OCI-LY1 (cell line): ENCODE data around the gene OR14A16.

Experiments used
- H2AFZ ChIP-seq: fragments of 200-600 bp; sonication (generic), shearing (Covaris generic); 2 replicates; pipeline ENCODE4 v1.6.0; 2014; ENCODE audit warnings: antibody characterized with exemption, mild to moderate bottlenecking, low read length
- H3F3A ChIP-seq: fragments of 200-600 bp; sonication (generic), shearing (Covaris generic); 2 replicates; pipeline ENCODE4 v1.6.0; 2014; ENCODE audit warnings: mild to moderate bottlenecking, antibody characterized with exemption, low read length, moderate library complexity; ENCODE audit not compliant: insufficient read depth
- H3K27ac ChIP-seq: fragments of 200-600 bp; sonication (generic); 2 replicates; pipeline ENCODE4 v1.5.1; 2014; ENCODE audit warnings: low read length, mixed run types, mild to moderate bottlenecking, low read depth; ENCODE audit not compliant: poor library complexity, severe bottlenecking
- H3K27me3 ChIP-seq: fragments of 200-600 bp; sonication (generic); 2 replicates; pipeline ENCODE4 v1.6.0; 2014; ENCODE audit warnings: antibody characterized with exemption, mild to moderate bottlenecking, low read length, moderate library complexity; ENCODE audit not compliant: insufficient read depth
- H3K36me3 ChIP-seq: fragments of 200-600 bp; sonication (generic); 2 replicates; pipeline ENCODE4 v1.6.1; 2014; ENCODE audit warnings: mild to moderate bottlenecking, antibody characterized with exemption, low read length, moderate library complexity, mixed read lengths; ENCODE audit not compliant: insufficient read depth
- H3K4me1 ChIP-seq: fragments of 200-600 bp; sonication (generic); 2 replicates; pipeline ENCODE4 v1.5.1; 2014; ENCODE audit warnings: mild to moderate bottlenecking, low read length, moderate library complexity; ENCODE audit not compliant: insufficient read depth, severe bottlenecking
- H3K4me2 ChIP-seq: fragments of 200-600 bp; sonication (generic), shearing (Covaris generic); 2 replicates; pipeline ENCODE4 v1.6.1; 2014; ENCODE audit warnings: low read length
- H3K4me3 ChIP-seq: fragments of 200-600 bp; sonication (generic); 2 replicates; pipeline ENCODE4 v1.5.1; 2014; ENCODE audit warnings: low read length, low read depth, mild to moderate bottlenecking, mixed read lengths; ENCODE audit not compliant: poor library complexity, severe bottlenecking
- H3K79me2 ChIP-seq: fragments of 200-600 bp; shearing (Covaris generic); 2 replicates; pipeline ENCODE4 v1.6.1; 2016; ENCODE audit warnings: mixed run types, low read length, mixed read lengths; ENCODE audit not compliant: insufficient read depth
- H3K9ac ChIP-seq: fragments of 200-600 bp; sonication (generic), shearing (Covaris generic); 2 replicates; pipeline ENCODE4 v1.6.1; 2014; ENCODE audit warnings: mild to moderate bottlenecking, low read length, mixed read lengths
- H3K9me2 ChIP-seq: fragments of 200-600 bp; sonication (generic), shearing (Covaris generic); 2 replicates; pipeline ENCODE4 v1.6.1; 2014; ENCODE audit warnings: low read depth, mild to moderate bottlenecking, low read length, mixed read lengths
- H3K9me3 ChIP-seq: fragments of 200-600 bp; shearing (Covaris generic); 2 replicates; pipeline ENCODE4 v1.6.1; 2014; ENCODE audit warnings: low read length, mixed read lengths
- H4K20me1 ChIP-seq: fragments of 200-600 bp; sonication (generic), shearing (Covaris generic); 2 replicates; pipeline ENCODE4 v1.6.0; 2016; ENCODE audit warnings: mild to moderate bottlenecking, low read length; ENCODE audit not compliant: insufficient read depth
- EZH2 ChIP-seq: fragments of 200-600 bp; sonication (generic), shearing (Covaris generic); IDR thresholded peaks from 2 replicates; pipeline ENCODE4 v1.8.0; 2017; ENCODE audit warnings: borderline replicate concordance, mixed run types, mild to moderate bottlenecking, antibody characterized with exemption, low read length, moderate library complexity, mixed read lengths
- TF ChIP-seq, protein P1 (sequence below): fragments of 200-600 bp; sonication (generic), shearing (Covaris generic); IDR thresholded peaks from 2 replicates; pipeline ENCODE4 v1.5.1; 2017; ENCODE audit warnings: mild to moderate bottlenecking, antibody characterized with exemption, low read length, moderate library complexity, mixed read lengths

Gene OR14A16

DNA sequence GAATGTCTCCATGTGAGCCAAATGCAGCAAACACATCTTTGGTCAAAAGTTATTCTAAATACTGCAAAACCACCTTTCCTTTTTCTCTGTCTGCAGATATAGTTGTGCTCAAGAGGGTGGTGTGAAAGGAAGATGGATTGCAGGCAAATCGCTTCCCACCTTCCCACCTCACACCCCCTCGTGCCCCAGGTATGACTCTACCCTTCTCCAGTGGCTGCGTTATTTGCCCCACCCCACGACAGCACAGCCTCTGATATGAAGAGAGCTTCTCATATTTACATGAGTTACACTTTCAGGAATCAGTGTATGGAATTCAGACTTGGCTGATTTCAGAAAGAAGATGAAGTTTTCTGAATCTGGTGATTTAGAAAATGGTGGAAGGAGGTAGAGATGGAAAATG, 38.8 kb upstream of the OR14A16 start:
- no peak overlapping the region for H3K4me3 ChIP-seq
- no peaks in the 10 kb centered on the region for H3K9me3 ChIP-seq
- no peaks in the 10 kb centered on the region for H3F3A ChIP-seq

DNA sequence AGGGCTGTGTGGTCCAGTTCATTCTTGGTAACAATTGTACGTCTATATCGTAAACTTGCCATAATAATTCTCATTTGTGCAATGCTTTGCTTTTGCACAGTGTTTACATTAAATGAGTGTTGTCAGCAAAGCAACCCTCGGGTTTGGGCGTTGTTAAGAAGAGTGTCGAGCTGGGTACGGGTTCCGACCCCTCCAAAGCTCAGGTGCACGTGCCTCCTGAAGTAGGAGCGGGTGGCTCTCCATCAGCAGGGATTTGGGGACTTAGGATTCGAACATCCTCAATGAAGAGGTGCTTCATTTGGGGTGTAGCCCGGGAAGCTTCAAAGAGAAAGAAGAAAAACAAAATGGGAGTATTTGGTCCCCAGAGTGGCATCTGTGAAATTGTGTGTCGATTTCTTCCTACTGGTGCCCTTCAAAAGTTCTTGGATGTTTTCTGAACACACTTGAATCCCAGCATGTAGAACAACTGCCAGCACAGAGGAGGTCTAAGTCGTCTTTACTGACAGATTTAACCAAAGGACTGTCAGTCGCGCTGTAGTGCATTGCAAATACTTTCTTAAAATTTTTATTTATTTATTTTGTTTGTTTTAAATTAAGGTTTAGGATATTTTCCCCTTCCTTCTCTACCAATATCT, 34.2 kb upstream of the OR14A16 start:
- no peaks in the 10 kb centered on the region for H3K4me1 ChIP-seq
- TF ChIP-seq EZH2: no peak
- TF ChIP-seq, protein P1, sequence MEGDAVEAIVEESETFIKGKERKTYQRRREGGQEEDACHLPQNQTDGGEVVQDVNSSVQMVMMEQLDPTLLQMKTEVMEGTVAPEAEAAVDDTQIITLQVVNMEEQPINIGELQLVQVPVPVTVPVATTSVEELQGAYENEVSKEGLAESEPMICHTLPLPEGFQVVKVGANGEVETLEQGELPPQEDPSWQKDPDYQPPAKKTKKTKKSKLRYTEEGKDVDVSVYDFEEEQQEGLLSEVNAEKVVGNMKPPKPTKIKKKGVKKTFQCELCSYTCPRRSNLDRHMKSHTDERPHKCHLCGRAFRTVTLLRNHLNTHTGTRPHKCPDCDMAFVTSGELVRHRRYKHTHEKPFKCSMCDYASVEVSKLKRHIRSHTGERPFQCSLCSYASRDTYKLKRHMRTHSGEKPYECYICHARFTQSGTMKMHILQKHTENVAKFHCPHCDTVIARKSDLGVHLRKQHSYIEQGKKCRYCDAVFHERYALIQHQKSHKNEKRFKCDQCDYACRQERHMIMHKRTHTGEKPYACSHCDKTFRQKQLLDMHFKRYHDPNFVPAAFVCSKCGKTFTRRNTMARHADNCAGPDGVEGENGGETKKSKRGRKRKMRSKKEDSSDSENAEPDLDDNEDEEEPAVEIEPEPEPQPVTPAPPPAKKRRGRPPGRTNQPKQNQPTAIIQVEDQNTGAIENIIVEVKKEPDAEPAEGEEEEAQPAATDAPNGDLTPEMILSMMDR: no peak
- no peaks in the 10 kb centered on the region for H3K9me3 ChIP-seq
- H4K20me1 ChIP-seq: no peaks in the 10 kb centered on the region
- no peaks in the 10 kb centered on the region for H3K27me3 ChIP-seq
- H3K27ac ChIP-seq: no peak overlapping the region
- no peaks in the 10 kb centered on the region for H3K9me2 ChIP-seq
- H3K9ac ChIP-seq: no peak overlapping the region
- H3K79me2 ChIP-seq: no peaks in the 10 kb centered on the region
- no peak overlapping the region for H3K4me2 ChIP-seq
- H3F3A ChIP-seq: no peaks in the 10 kb centered on the region
- H3K36me3 ChIP-seq: no peaks in the 10 kb centered on the region
- H3K4me3 ChIP-seq: no peak overlapping the region
- no peak overlapping the region for H2AFZ ChIP-seq

More for the DNA sequence above, 38.8 kb upstream of the OR14A16 start:
- Histone ChIP-seq H3K9me2 (no peaks in the 10 kb centered on the region), H3K4me2 (no peak overlapping the region), H3K9ac (no peak overlapping the region), H3K36me3 (no peaks in the 10 kb centered on the region), H3K27me3 (no peaks in the 10 kb centered on the region), H3K79me2 (no peaks in the 10 kb centered on the region), H4K20me1 (no peaks in the 10 kb centered on the region), H2AFZ (no peak overlapping the region), H3K4me1 (no peaks in the 10 kb centered on the region), H3K27ac (no peak overlapping the region)
- TF ChIP-seq, protein P1: no peak
- TF ChIP-seq EZH2: no peak

DNA sequence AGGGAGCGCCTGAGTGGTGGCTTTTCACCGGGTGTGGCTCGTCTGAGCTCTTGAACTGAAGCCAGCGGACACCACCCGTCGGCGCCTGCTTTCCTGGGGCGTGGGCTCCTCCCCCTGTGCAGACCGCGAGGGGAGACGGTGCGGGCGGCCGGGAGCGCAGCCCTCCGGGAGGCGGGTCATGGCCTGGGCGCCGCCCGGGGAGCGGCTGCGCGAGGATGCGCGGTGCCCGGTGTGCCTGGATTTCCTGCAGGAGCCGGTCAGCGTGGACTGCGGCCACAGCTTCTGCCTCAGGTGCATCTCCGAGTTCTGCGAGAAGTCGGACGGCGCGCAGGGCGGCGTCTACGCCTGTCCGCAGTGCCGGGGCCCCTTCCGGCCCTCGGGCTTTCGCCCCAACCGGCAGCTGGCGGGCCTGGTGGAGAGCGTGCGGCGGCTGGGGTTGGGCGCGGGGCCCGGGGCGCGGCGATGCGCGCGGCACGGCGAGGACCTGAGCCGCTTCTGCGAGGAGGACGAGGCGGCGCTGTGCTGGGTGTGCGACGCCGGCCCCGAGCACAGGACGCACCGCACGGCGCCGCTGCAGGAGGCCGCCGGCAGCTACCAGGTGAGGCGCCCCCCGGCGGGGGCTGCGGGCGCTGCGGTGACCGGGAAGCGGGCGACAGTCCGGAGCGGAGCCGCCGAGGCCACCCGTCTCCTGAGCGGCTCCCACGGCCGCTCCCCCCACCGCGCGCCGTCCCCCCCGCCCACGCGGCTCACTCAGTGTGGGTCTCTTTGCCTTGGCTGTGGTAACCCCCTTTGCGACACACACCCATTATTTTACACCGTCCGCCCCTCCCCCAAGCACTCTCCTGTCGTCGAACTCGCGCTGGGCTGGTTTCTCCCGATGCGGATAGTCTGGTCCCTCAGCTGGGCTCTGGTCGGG, 33.4 kb upstream of the OR14A16 start, which contains the start of gene TRIM58:
TRIM58 (plus strand) TSS at position 119 of the 916 bp plus-strand sequence; CDS start at position 179, 60 bp downstream.
- no peaks in the 10 kb centered on the region for H3K27me3 ChIP-seq
- no peak within 1 kb of the TSS for H3K27ac ChIP-seq
- H3F3A ChIP-seq: no peaks in the 10 kb centered on the region
- no peaks in the 10 kb centered on the region for H3K9me2 ChIP-seq
- TF ChIP-seq, protein P1: no peak
- TF ChIP-seq EZH2: no peak
- no peaks in the 10 kb centered on the region for H4K20me1 ChIP-seq
- H3K79me2 ChIP-seq: no peaks in the 10 kb centered on the region
- H3K9me3 ChIP-seq: no peaks in the 10 kb centered on the region
- H3K4me1 ChIP-seq: no peaks in the 10 kb centered on the region
- H3K4me3 ChIP-seq: no peak within 1 kb of the TSS
- no peak within 1 kb of the TSS for H3K9ac ChIP-seq
- no peak within 1 kb of the TSS for H3K4me2 ChIP-seq
- H2AFZ ChIP-seq: no peak within 1 kb of the TSS
- H3K36me3 ChIP-seq: no peaks in the 10 kb centered on the region
